BLaER1 (cell line): ENCODE results near the gene GALNT16.

Experiments used
- H3K27ac ChIP-seq: shearing (Covaris generic); formaldehyde crosslinking; 2 replicates; pipeline ENCODE4 v1.8.1; 2022
- H3K27me3 ChIP-seq: shearing (Covaris generic); formaldehyde crosslinking; 2 replicates; pipeline ENCODE4 v1.8.1; 2022
- H3K36me3 ChIP-seq: shearing (Covaris generic); formaldehyde crosslinking; 2 replicates; pipeline ENCODE4 v1.8.1; 2022
- H3K4me1 ChIP-seq: shearing (Covaris generic); formaldehyde crosslinking; 2 replicates; pipeline ENCODE4 v1.8.1; 2022
- H3K4me2 ChIP-seq: shearing (Covaris generic); formaldehyde crosslinking; 2 replicates; pipeline ENCODE4 v1.8.1; 2022
- H3K4me3 ChIP-seq: shearing (Covaris generic); formaldehyde crosslinking; 2 replicates; pipeline ENCODE4 v1.8.1; 2022
- H3K9ac ChIP-seq: shearing (Covaris generic); formaldehyde crosslinking; 2 replicates; pipeline ENCODE4 v1.8.1; 2022
- H3K9me3 ChIP-seq: shearing (Covaris generic); formaldehyde crosslinking; 2 replicates; pipeline ENCODE4 v1.8.1; 2022
- H4K20me1 ChIP-seq: shearing (Covaris generic); formaldehyde crosslinking; 2 replicates; pipeline ENCODE4 v1.8.1; 2022
- Cebpa-rat ChIP-seq: shearing (Covaris generic); IDR thresholded peaks from 2 replicates; pipeline ENCODE4 v1.8.1; 2022

The GALNT16 gene

GRCh38 chr14:69252851-69253250 lies 7.1 kb upstream of the GALNT16 start:
- Histone ChIP-seq H3K27me3 (peaks cover 2% of the 10 kb centered on the region), H3K9ac (no peak overlapping the region)

GRCh38 chr14:69259168-69259526 lies 811 bp upstream of the GALNT16 start:
- Histone ChIP-seq H3K9ac (no peak overlapping the region), H3K36me3 (no peaks in the 10 kb centered on the region), H3K9me3 (peaks cover 10% of the 10 kb centered on the region), H3K27ac (no peak overlapping the region), H3K27me3 (peaks cover 62% of the 10 kb centered on the region), H3K4me3 (peak overlapping the region; percentile 56; the same call in 1 of the 2 replicates), H3K4me2 (no peak overlapping the region), H4K20me1 (no peaks in the 10 kb centered on the region; the same call in 1 of the 2 replicates), H3K4me1 (peaks cover 5% of the 10 kb centered on the region; the same call in 1 of the 2 replicates)
- TF ChIP-seq Cebpa-rat = no peak

More at GRCh38 chr14:69252851-69253250, 7.1 kb upstream of the GALNT16 start:
- Histone ChIP-seq H3K36me3 (no peaks in the 10 kb centered on the region), H3K9me3 (no peaks in the 10 kb centered on the region), H3K4me1 (peaks cover 8% of the 10 kb centered on the region), H3K27ac (no peak overlapping the region), H3K4me3 (no peak overlapping the region), H3K4me2 (no peak overlapping the region), H4K20me1 (no peaks in the 10 kb centered on the region)
- TF ChIP-seq Cebpa-rat = no peak

GRCh38 chr14:69260190-69260860 lies 367 bp downstream of the GALNT16 start:
- peaks cover 10% of the 10 kb centered on the region for H3K9me3 ChIP-seq

GRCh38 chr14:69260861-69261564 lies 1.1 kb downstream of the GALNT16 start:
- peak overlapping the region; percentile 56 for H3K4me3 ChIP-seq
- peaks cover 5% of the 10 kb centered on the region; the same call in 1 of the 2 replicates for H3K4me1 ChIP-seq
- H3K27me3 ChIP-seq = peaks cover 62% of the 10 kb centered on the region
- no peak overlapping the region for H3K27ac ChIP-seq
- H3K4me2 ChIP-seq = peak overlapping the region; percentile 66
- H3K9ac ChIP-seq = no peak overlapping the region
- peaks cover 10% of the 10 kb centered on the region for H3K9me3 ChIP-seq
- no peaks in the 10 kb centered on the region for H3K36me3 ChIP-seq
- no peaks in the 10 kb centered on the region; the same call in 1 of the 2 replicates for H4K20me1 ChIP-seq
- no peak for TF ChIP-seq Cebpa-rat

More at GRCh38 chr14:69260190-69260860, 367 bp downstream of the GALNT16 start:
- Histone ChIP-seq H3K4me2 (peak overlapping the region; percentile 66), H3K9ac (no peak overlapping the region), H3K4me3 (peak overlapping the region; percentile 56), H3K4me1 (peaks cover 5% of the 10 kb centered on the region; the same call in 1 of the 2 replicates), H3K27ac (no peak overlapping the region), H4K20me1 (no peaks in the 10 kb centered on the region; the same call in 1 of the 2 replicates), H3K36me3 (no peaks in the 10 kb centered on the region), H3K27me3 (peaks cover 62% of the 10 kb centered on the region)
- TF ChIP-seq Cebpa-rat = no peak

- Histone ChIP-seq H3K4me1 (peaks cover 5% of the 10 kb centered on the region; the same call in 1 of the 2 replicates), H3K27me3 (peaks cover 65% of the 10 kb centered on the region), H3K9me3 (peaks cover 10% of the 10 kb centered on the region), H3K4me2 (no peak overlapping the region; the same call in 1 of the 2 replicates), H3K27ac (no peak overlapping the region), H3K9ac (no peak overlapping the region), H4K20me1 (no peaks in the 10 kb centered on the region; the same call in 1 of the 2 replicates), H3K36me3 (no peaks in the 10 kb centered on the region), H3K4me3 (no peak overlapping the region)
- no peak for TF ChIP-seq Cebpa-rat
Observed at GRCh38 chr14:69261761-69262331, 1.9 kb downstream of the GALNT16 start.

GRCh38 chr14:69262516-69262915 lies 2.6 kb downstream of the GALNT16 start:
- H4K20me1 ChIP-seq = no peaks in the 10 kb centered on the region; the same call in 1 of the 2 replicates
- TF ChIP-seq Cebpa-rat = no peak
- H3K4me1 ChIP-seq = peaks cover 5% of the 10 kb centered on the region; the same call in 1 of the 2 replicates
- H3K9ac ChIP-seq = no peak overlapping the region
- H3K27me3 ChIP-seq = peaks cover 65% of the 10 kb centered on the region
- H3K27ac ChIP-seq = no peak overlapping the region
- H3K4me3 ChIP-seq = no peak overlapping the region
- H3K4me2 ChIP-seq = no peak overlapping the region
- peaks cover 10% of the 10 kb centered on the region for H3K9me3 ChIP-seq
- no peaks in the 10 kb centered on the region for H3K36me3 ChIP-seq

- no peak overlapping the region for H3K9ac ChIP-seq
Observed at GRCh38 chr14:69263364-69263763, 3.4 kb downstream of the GALNT16 start.

GRCh38 chr14:69263771-69264170 lies 3.8 kb downstream of the GALNT16 start:
- H3K4me2 ChIP-seq = no peak overlapping the region

More at GRCh38 chr14:69263364-69263763, 3.4 kb downstream of the GALNT16 start:
- Histone ChIP-seq H3K9me3 (peaks cover 10% of the 10 kb centered on the region), H3K4me1 (peaks cover 5% of the 10 kb centered on the region; the same call in 1 of the 2 replicates), H3K4me2 (no peak overlapping the region), H4K20me1 (no peaks in the 10 kb centered on the region; the same call in 1 of the 2 replicates), H3K27ac (no peak overlapping the region), H3K27me3 (peaks cover 57% of the 10 kb centered on the region), H3K4me3 (no peak overlapping the region), H3K36me3 (no peaks in the 10 kb centered on the region)
- no peak for TF ChIP-seq Cebpa-rat

GRCh38 chr14:69266572-69267345 lies 6.8 kb downstream of the GALNT16 start:
- TF ChIP-seq Cebpa-rat = no peak

More at GRCh38 chr14:69263771-69264170, 3.8 kb downstream of the GALNT16 start:
- H3K4me1 ChIP-seq = peaks cover 5% of the 10 kb centered on the region; the same call in 1 of the 2 replicates
- no peaks in the 10 kb centered on the region for H3K36me3 ChIP-seq
- no peak overlapping the region for H3K27ac ChIP-seq
- no peak for TF ChIP-seq Cebpa-rat
- H3K9me3 ChIP-seq = peaks cover 10% of the 10 kb centered on the region
- no peaks in the 10 kb centered on the region; the same call in 1 of the 2 replicates for H4K20me1 ChIP-seq
- H3K9ac ChIP-seq = no peak overlapping the region
- peaks cover 53% of the 10 kb centered on the region for H3K27me3 ChIP-seq
- no peak overlapping the region for H3K4me3 ChIP-seq

More at GRCh38 chr14:69266572-69267345, 6.8 kb downstream of the GALNT16 start:
- H4K20me1 ChIP-seq = no peaks in the 10 kb centered on the region; the same call in 1 of the 2 replicates
- no peak overlapping the region for H3K4me3 ChIP-seq
- no peaks in the 10 kb centered on the region for H3K4me1 ChIP-seq
- no peaks in the 10 kb centered on the region for H3K9me3 ChIP-seq
- H3K27me3 ChIP-seq = peaks cover 23% of the 10 kb centered on the region
- H3K9ac ChIP-seq = no peak overlapping the region
- no peak overlapping the region for H3K27ac ChIP-seq
- H3K36me3 ChIP-seq = no peaks in the 10 kb centered on the region
- no peak overlapping the region for H3K4me2 ChIP-seq
